HCT116 (cell line): ENCODE results near the gene ZNF653. TPM values are rescaled to one million over a fixed set of nuclear protein-coding genes. Genes with fewer than 3 reads are reported as not detected.

Experiments
- ATAC-seq: fragments of 200-7000 bp; cut with Tn5 transposase; 2 replicates; pipeline ENCODE4 v1.9.1; 2020; ENCODE audit warnings: mild to moderate bottlenecking, moderate library complexity
- BruUV-seq: library from RNA; stranded (reverse); fragments of 400-500 nt; replicated peaks from 2 replicates; lab custom pipeline; 2021; lab: Mats Ljungman, UMichigan
- CTCF ChIA-PET: fragments of 300-600 bp; sonication (Branson Sonifier 250); formaldehyde crosslinking; loops from one replicate; lab custom pipeline; 2021; ENCODE audit warnings: antibody characterized with exemption; lab: Charles Lee
- POLR2A ChIA-PET: fragments of 300-600, 350-600 bp; sonication (Branson Sonifier 250); formaldehyde crosslinking; loops from one replicate; lab custom pipeline; 2021; ENCODE audit warnings: antibody characterized with exemption; lab: Charles Lee
- RAD21 ChIA-PET, 2 experiments: fragments of 300-600 bp; sonication (Branson Sonifier 250); formaldehyde crosslinking; loops; one replicate each; lab custom pipeline; 2023; ENCODE audit warnings: low total read pairs in 2 of 2; ENCODE audit not compliant: uncharacterized antibody in 2 of 2, unreplicated experiment in 2 of 2, low non-redundant PET in 1 of 2; lab: Charles Lee
- DNase-seq: peaks from one replicate; pipeline ENCODE4 v3.0.0-alpha.2; 2010; ENCODE audit warnings: low read depth, low spot score
- H2AFZ ChIP-seq: fragments of 200-600 bp; shearing (Covaris generic), sonication (generic); 2 replicates; pipeline ENCODE4 v1.6.1; 2017; ENCODE audit warnings: low read depth, mixed run types, mixed read lengths, antibody characterized with exemption, low read length; ENCODE audit not compliant: poor library complexity, severe bottlenecking
- H3K27ac ChIP-seq: 2 replicates; pipeline ENCODE4 v1.5.1; 2012; ENCODE audit warnings: low read depth, low read length
- H3K27me3 ChIP-seq: fragments of 200-600 bp; sonication (generic); 2 replicates; pipeline ENCODE4 v1.6.1; 2016; ENCODE audit warnings: mixed run types, low read length, mixed read lengths; ENCODE audit not compliant: insufficient read depth
- H3K36me3 ChIP-seq, 2 experiments: fragments of 200-500 bp in 1 of 2; fragments of 200-600 bp in 1 of 2; sonication (Bioruptor generic) in 1 of 2; sonication (generic) in 1 of 2; 2 replicates each; pipeline versions ENCODE4 v1.5.1 to v1.6.1; 2014 to 2016; ENCODE audit warnings: low read length in 2 of 2, inconsistent platforms in 1 of 2, mixed read lengths in 1 of 2, mixed run types in 1 of 2; ENCODE audit not compliant: insufficient read depth in 2 of 2, control insufficient read depth in 1 of 2
- H3K4me1 ChIP-seq, 2 experiments: fragments of 200-600 bp in 1 of 2; sonication (generic) in 1 of 2; 2 replicates each; pipeline versions ENCODE4 v1.5.1 to v1.6.1; 2012 to 2017; ENCODE audit warnings: low read length in 2 of 2, inconsistent platforms in 1 of 2, mild to moderate bottlenecking in 1 of 2, mixed read lengths in 1 of 2, mixed run types in 1 of 2, moderate library complexity in 1 of 2; ENCODE audit not compliant: insufficient read depth in 2 of 2, control insufficient read depth in 1 of 2
- H3K4me2 ChIP-seq: fragments of 200-600 bp; sonication (generic); 2 replicates; pipeline ENCODE4 v1.6.1; 2017; ENCODE audit warnings: mixed run types, low read length, mixed read lengths
- H3K4me3 ChIP-seq, 2 experiments: fragments of 200-600 bp in 1 of 2; sonication (generic) in 1 of 2; replicated peaks in 1 of 2; 2 replicates each; pipeline ENCODE4 v1.5.1; 2011 to 2016; ENCODE audit warnings: low read length in 2 of 2, control low read depth in 1 of 2, low read depth in 1 of 2, mild to moderate bottlenecking in 1 of 2, mixed read lengths in 1 of 2, mixed run types in 1 of 2
- H3K79me2 ChIP-seq: fragments of 200-600 bp; sonication (generic); 2 replicates; pipeline ENCODE4 v1.6.1; 2017; ENCODE audit warnings: mild to moderate bottlenecking, mixed run types, low read length, moderate library complexity, mixed read lengths; ENCODE audit not compliant: insufficient read depth
- H3K9ac ChIP-seq: fragments of 200-600 bp; sonication (generic); 2 replicates; pipeline ENCODE4 v1.6.1; 2016; ENCODE audit warnings: low read length, mixed read lengths
- H3K9me2 ChIP-seq: fragments of 200-600 bp; sonication (generic), shearing (Covaris generic); 2 replicates; pipeline ENCODE4 v1.6.1; 2017; ENCODE audit warnings: mixed run types, mild to moderate bottlenecking, moderate library complexity; ENCODE audit not compliant: insufficient read depth
- H3K9me3 ChIP-seq, 2 experiments: fragments of 200-500 bp in 1 of 2; fragments of 200-600 bp in 1 of 2; sonication (Bioruptor generic) in 1 of 2; sonication (generic) in 1 of 2; 2 replicates each; pipeline ENCODE4 v1.6.1; 2014 to 2017; ENCODE audit warnings: low read length in 2 of 2, mixed read lengths in 2 of 2, inconsistent platforms in 1 of 2, low read depth in 1 of 2, mild to moderate bottlenecking in 1 of 2, mixed run types in 1 of 2, moderate library complexity in 1 of 2; ENCODE audit not compliant: control insufficient read depth in 1 of 2, insufficient read depth in 1 of 2
- H4K20me1 ChIP-seq: fragments of 200-600 bp; sonication (generic), shearing (Covaris generic); 2 replicates; pipeline ENCODE4 v1.6.1; 2017; ENCODE audit warnings: mixed run types, mild to moderate bottlenecking, moderate library complexity; ENCODE audit not compliant: insufficient read depth
- CBX3 ChIP-seq: IDR thresholded peaks from 2 replicates; pipeline ENCODE4 v1.6.1; 2012; ENCODE audit warnings: low read depth
- CEBPB ChIP-seq: IDR thresholded peaks from 2 replicates; pipeline ENCODE4 v1.6.1; 2012; ENCODE audit warnings: low read depth
- ELF1 ChIP-seq: IDR thresholded peaks from 2 replicates; pipeline ENCODE4 v1.6.1; 2012; ENCODE audit warnings: low read depth, borderline replicate concordance
- EZH2 ChIP-seq: fragments of 200-600 bp; sonication (generic); IDR thresholded peaks from 2 replicates; pipeline ENCODE4 v1.6.1; 2017; ENCODE audit warnings: antibody characterized with exemption, mixed run types
- EZH2phosphoT487 ChIP-seq: fragments of 200-600 bp; IDR thresholded peaks from 2 replicates; pipeline ENCODE4 v1.6.1; 2018; ENCODE audit warnings: antibody characterized with exemption, borderline replicate concordance
- RAD21 ChIP-seq: IDR thresholded peaks from 2 replicates; pipeline ENCODE4 v1.6.1; 2012; ENCODE audit warnings: low read depth, mild to moderate bottlenecking
- intact Hi-C: fragments of 100-400 bp; cut with micrococcal nuclease; formaldehyde crosslinking; loops from 2 replicates; pipeline ENCODE4 v1.10.0; 2022
- total RNA-seq: library from RNA; stranded (reverse); gene quantifications from one replicate; pipeline ENCODE4 v1.2.1, GENCODE V29; 2021; ENCODE audit not compliant: unreplicated experiment
- TF ChIP-seq, protein P1 (sequence below): IDR thresholded peaks from 2 replicates; pipeline ENCODE4 v1.6.1; 2012; ENCODE audit warnings: low read depth
- TF ChIP-seq, protein P2 (sequence below), 3 experiments: fragments of 200-600 bp in 1 of 3; sonication (generic) in 1 of 3; IDR thresholded peaks in 2 of 3; conservative IDR thresholded peaks in 1 of 3; 2 replicates each; pipeline ENCODE4 v1.5.1; 2012 to 2017; ENCODE audit warnings: low read depth in 2 of 3, low read length in 2 of 3, antibody characterized with exemption in 1 of 3, borderline replicate concordance in 1 of 3, control low read depth in 1 of 3, mild to moderate bottlenecking in 1 of 3, mixed read lengths in 1 of 3, mixed run types in 1 of 3, moderate library complexity in 1 of 3; ENCODE audit not compliant: insufficient read depth in 1 of 3

The ZNF653 gene
- total RNA-seq, 1 experiment from 2014 or later: 16.1 TPM

DNA sequence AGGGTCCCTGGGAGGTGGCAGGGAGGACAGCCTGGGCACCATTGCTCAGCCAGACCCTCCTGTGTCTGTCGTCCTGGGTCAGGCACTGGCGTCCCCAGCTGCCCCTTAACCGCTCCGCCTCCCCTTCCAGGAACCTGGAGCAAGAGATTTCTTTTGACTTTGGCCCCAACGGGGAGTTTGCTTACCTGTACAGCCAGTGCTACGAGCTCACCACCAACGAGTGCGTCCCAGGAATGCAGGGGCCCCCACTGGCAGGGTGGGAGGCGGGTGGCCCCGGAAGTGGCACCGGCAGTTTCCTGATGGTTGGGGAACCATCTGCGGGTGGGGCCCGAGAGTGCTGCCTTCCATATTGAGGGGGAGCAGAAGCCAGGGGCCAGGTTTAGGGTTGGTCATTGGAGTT lies 57.2 kb downstream of the ZNF653 start (continued):
- TF ChIP-seq, protein P1, sequence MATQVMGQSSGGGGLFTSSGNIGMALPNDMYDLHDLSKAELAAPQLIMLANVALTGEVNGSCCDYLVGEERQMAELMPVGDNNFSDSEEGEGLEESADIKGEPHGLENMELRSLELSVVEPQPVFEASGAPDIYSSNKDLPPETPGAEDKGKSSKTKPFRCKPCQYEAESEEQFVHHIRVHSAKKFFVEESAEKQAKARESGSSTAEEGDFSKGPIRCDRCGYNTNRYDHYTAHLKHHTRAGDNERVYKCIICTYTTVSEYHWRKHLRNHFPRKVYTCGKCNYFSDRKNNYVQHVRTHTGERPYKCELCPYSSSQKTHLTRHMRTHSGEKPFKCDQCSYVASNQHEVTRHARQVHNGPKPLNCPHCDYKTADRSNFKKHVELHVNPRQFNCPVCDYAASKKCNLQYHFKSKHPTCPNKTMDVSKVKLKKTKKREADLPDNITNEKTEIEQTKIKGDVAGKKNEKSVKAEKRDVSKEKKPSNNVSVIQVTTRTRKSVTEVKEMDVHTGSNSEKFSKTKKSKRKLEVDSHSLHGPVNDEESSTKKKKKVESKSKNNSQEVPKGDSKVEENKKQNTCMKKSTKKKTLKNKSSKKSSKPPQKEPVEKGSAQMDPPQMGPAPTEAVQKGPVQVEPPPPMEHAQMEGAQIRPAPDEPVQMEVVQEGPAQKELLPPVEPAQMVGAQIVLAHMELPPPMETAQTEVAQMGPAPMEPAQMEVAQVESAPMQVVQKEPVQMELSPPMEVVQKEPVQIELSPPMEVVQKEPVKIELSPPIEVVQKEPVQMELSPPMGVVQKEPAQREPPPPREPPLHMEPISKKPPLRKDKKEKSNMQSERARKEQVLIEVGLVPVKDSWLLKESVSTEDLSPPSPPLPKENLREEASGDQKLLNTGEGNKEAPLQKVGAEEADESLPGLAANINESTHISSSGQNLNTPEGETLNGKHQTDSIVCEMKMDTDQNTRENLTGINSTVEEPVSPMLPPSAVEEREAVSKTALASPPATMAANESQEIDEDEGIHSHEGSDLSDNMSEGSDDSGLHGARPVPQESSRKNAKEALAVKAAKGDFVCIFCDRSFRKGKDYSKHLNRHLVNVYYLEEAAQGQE: no peak
- TF ChIP-seq EZH2phosphoT487 (no peak), CEBPB (no peak), CBX3 (no peak)
- TF ChIP-seq, protein P2, sequence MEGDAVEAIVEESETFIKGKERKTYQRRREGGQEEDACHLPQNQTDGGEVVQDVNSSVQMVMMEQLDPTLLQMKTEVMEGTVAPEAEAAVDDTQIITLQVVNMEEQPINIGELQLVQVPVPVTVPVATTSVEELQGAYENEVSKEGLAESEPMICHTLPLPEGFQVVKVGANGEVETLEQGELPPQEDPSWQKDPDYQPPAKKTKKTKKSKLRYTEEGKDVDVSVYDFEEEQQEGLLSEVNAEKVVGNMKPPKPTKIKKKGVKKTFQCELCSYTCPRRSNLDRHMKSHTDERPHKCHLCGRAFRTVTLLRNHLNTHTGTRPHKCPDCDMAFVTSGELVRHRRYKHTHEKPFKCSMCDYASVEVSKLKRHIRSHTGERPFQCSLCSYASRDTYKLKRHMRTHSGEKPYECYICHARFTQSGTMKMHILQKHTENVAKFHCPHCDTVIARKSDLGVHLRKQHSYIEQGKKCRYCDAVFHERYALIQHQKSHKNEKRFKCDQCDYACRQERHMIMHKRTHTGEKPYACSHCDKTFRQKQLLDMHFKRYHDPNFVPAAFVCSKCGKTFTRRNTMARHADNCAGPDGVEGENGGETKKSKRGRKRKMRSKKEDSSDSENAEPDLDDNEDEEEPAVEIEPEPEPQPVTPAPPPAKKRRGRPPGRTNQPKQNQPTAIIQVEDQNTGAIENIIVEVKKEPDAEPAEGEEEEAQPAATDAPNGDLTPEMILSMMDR (IDR thresholded peaks at IDR 0.05 in 2 of 3, conservative IDR thresholded peaks at IDR 0.05 in 1 of 3; ENCODE audit: borderline replicate concordance in 1 of 3, insufficient read depth in 1 of 3, low read depth in 2 of 3, low read length in 2 of 3): no peak

DNA sequence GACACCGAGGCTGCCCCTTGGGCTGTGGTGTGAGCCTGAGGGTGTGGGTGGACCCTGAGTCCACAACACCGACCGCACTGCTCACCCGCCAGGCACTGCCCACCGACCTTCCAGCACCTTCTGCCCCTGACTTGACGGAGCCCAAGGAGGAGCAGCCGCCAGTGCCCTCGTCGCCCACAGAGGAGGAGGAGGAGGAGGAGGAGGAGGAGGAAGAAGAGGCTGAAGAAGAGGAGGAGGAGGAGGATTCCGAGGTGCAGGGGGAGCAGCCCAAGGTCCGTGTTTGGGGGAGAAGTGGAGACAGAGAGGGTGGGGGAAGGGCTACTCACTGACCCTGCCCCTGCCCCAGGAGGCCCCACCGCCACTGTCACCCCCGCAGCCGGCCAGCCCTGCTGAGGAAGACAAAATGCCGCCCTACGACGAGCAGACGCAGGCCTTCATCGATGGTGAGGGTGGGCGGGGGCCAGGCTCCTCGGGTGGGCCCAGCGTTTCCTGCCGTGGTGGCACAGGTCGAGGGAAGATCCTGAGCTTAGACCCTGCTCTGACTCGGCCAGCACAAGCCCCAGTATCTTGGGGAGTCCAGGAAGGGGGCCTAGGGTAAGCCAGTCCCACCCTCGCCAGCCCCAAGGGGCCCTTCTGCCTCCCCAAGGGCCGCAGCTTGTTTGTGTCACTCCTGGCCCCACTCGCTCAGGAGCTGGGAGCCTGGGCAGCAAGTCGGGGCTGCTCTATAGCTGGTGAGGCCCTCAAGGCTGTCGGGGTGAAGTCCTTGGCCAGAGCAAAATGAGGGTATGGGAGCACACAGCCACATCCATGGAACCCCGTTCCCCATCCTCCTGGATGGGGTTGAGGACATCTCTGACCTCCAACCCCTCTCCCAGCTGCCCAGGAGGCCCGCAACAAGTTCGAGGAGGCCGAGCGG lies 58.0 kb downstream of the ZNF653 start:
- ChIA-PET RAD21 (no interaction called here), CTCF (no interaction called here), POLR2A (no interaction called here)
- H3K36me3 ChIP-seq: peaks cover 22 to 36% of the 10 kb centered on the region in 2 experiments; a peak in 3 of 4 replicates
- H2AFZ ChIP-seq: no peak overlapping the region
- no peak overlapping the region for H3K4me2 ChIP-seq
- no peaks in the 10 kb centered on the region for H3K9me3 ChIP-seq
- H3K4me3 ChIP-seq: no peak overlapping the region
- H3K4me1 ChIP-seq: no peaks in the 10 kb centered on the region
- no TSS peak for BruUV-seq
- H3K79me2 ChIP-seq: peaks cover 7% of the 10 kb centered on the region; the same call in 1 of the 2 replicates
- intact Hi-C loops: no loop called here
- H3K9ac ChIP-seq: no peak overlapping the region
- no peaks in the 10 kb centered on the region for H4K20me1 ChIP-seq
- no peak for TF ChIP-seq CBX3
- TF ChIP-seq ELF1: no peak
- TF ChIP-seq, protein P1: no peak
- no peak for TF ChIP-seq RAD21
- TF ChIP-seq EZH2: no peak
- H3K27me3 ChIP-seq: no peaks in the 10 kb centered on the region
- DNase-seq (no peak), ATAC-seq (no peak)
- H3K27ac ChIP-seq: no peak overlapping the region
- H3K9me2 ChIP-seq: no peaks in the 10 kb centered on the region
